Suprapubic skin (tissue), 3 donors: ENCODE data around the gene DFFB.

Experiments
- POLR2A ChIP-seq, 2 donors: fragments of 450-650 bp; IDR thresholded peaks; one replicate each; pipeline ENCODE4 v1.6.1; 2017; ENCODE audit warnings: antibody characterized with exemption in 2 of 2, mild to moderate bottlenecking in 2 of 2, moderate library complexity in 2 of 2
- TF ChIP-seq, protein P1 (sequence below), 2 donors: fragments of 200-600 bp in 1 of 2; fragments of 450-650 bp in 1 of 2; sonication (generic) in 1 of 2; IDR thresholded peaks; one replicate each; pipeline ENCODE4 v1.5.1; 2016 to 2019; ENCODE audit warnings: antibody characterized with exemption in 2 of 2, mild to moderate bottlenecking in 1 of 2, moderate library complexity in 1 of 2

DNA sequence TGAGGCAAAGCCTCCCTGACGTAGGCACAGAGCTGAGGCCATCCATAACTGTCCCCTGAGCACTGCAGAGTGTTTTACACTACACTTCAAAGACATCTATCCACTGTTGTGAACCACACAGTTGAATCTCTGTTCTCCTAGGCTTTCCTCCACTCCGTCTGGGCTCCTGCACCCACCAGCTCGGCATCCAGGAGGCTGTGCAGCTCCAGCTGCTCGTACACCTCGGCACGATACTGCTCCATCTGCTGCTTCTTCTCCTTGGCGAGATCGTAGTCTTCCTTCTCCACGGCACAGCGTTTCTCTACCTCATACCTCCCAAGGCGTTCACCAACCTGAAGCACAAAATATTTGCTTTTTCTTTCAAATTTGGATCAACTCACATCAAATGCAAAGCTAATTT lies 18.5 kb upstream of the DFFB start:
- TF ChIP-seq, protein P1, sequence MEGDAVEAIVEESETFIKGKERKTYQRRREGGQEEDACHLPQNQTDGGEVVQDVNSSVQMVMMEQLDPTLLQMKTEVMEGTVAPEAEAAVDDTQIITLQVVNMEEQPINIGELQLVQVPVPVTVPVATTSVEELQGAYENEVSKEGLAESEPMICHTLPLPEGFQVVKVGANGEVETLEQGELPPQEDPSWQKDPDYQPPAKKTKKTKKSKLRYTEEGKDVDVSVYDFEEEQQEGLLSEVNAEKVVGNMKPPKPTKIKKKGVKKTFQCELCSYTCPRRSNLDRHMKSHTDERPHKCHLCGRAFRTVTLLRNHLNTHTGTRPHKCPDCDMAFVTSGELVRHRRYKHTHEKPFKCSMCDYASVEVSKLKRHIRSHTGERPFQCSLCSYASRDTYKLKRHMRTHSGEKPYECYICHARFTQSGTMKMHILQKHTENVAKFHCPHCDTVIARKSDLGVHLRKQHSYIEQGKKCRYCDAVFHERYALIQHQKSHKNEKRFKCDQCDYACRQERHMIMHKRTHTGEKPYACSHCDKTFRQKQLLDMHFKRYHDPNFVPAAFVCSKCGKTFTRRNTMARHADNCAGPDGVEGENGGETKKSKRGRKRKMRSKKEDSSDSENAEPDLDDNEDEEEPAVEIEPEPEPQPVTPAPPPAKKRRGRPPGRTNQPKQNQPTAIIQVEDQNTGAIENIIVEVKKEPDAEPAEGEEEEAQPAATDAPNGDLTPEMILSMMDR (IDR thresholded peaks at IDR 0.05): no peak
- no peak for TF ChIP-seq POLR2A (IDR thresholded peaks at IDR 0.05)
